SU-DHL-6 (cell line): ENCODE data around the gene PRSS57.

ENCODE experiments used
- H2AFZ ChIP-seq: fragments of 200-600 bp; sonication (generic); 2 replicates; pipeline ENCODE4 v1.6.1; 2014; ENCODE audit warnings: low read depth, mild to moderate bottlenecking, moderate library complexity, mixed read lengths, antibody characterized with exemption, low read length; ENCODE audit not compliant: severe bottlenecking
- H3F3A ChIP-seq: fragments of 200-600 bp; shearing (Covaris generic); 2 replicates; pipeline ENCODE4 v1.6.0; 2016; ENCODE audit warnings: antibody characterized with exemption, mild to moderate bottlenecking; ENCODE audit not compliant: insufficient read depth
- H3K27ac ChIP-seq: fragments of 200-600 bp; sonication (generic); 2 replicates; pipeline ENCODE4 v1.5.1; 2016; ENCODE audit warnings: low read depth, mild to moderate bottlenecking, low read length, moderate library complexity, mixed read lengths
- H3K27me3 ChIP-seq: fragments of 200-600 bp; sonication (generic), shearing (Covaris generic); 2 replicates; pipeline ENCODE4 v1.6.0; 2014; ENCODE audit warnings: mild to moderate bottlenecking, low read length
- H3K36me3 ChIP-seq: fragments of 200-600 bp; sonication (generic); 2 replicates; pipeline ENCODE4 v1.6.1; 2014; ENCODE audit warnings: mild to moderate bottlenecking, low read length, mixed read lengths
- H3K4me2 ChIP-seq: fragments of 300-600, 200-600 bp; shearing (Covaris generic), sonication (generic); 2 replicates; pipeline ENCODE4 v1.6.0; 2014; ENCODE audit warnings: low read length, low read depth, mild to moderate bottlenecking; ENCODE audit not compliant: poor library complexity, severe bottlenecking
- H3K4me3 ChIP-seq: fragments of 200-600 bp; sonication (generic); 2 replicates; pipeline ENCODE4 v1.5.1; 2014; ENCODE audit warnings: antibody characterized with exemption, low read length, mild to moderate bottlenecking, mixed read lengths; ENCODE audit not compliant: insufficient read depth, poor library complexity, severe bottlenecking
- H3K79me2 ChIP-seq: fragments of 200-600 bp; sonication (generic); 2 replicates; pipeline ENCODE4 v1.6.1; 2014; ENCODE audit warnings: mild to moderate bottlenecking, low read length, moderate library complexity; ENCODE audit not compliant: insufficient read depth
- H3K9ac ChIP-seq: fragments of 200-600 bp; sonication (generic); 2 replicates; pipeline ENCODE4 v1.7.0; 2014; ENCODE audit warnings: mild to moderate bottlenecking, low read length
- H3K9me2 ChIP-seq: fragments of 200-600 bp; sonication (generic); replicated peaks from 2 replicates; pipeline ENCODE4 v1.6.1; 2014; ENCODE audit warnings: low read length; ENCODE audit not compliant: insufficient read depth
- H3K9me3 ChIP-seq: fragments of 200-600 bp; sonication (generic); 2 replicates; pipeline ENCODE4 v1.6.1; 2014; ENCODE audit warnings: low read length, mixed read lengths; ENCODE audit not compliant: insufficient read depth
- H4K20me1 ChIP-seq: fragments of 200-600 bp; sonication (generic); 2 replicates; pipeline ENCODE4 v1.6.1; 2014; ENCODE audit warnings: low read depth, mild to moderate bottlenecking, antibody characterized with exemption, low read length, moderate library complexity, mixed read lengths
- EZH2phosphoT487 ChIP-seq: fragments of 200-600 bp; sonication (generic), shearing (Covaris generic); conservative IDR thresholded peaks from 2 replicates; pipeline ENCODE4 v1.6.1; 2018; ENCODE audit warnings: mild to moderate bottlenecking, antibody characterized with exemption, low read length, moderate library complexity, mixed read lengths
- TF ChIP-seq, protein P1 (sequence below): fragments of 200-600 bp; sonication (generic); IDR thresholded peaks from one replicate; pipeline ENCODE4 v1.5.1; 2017; ENCODE audit warnings: antibody characterized with exemption, mild to moderate bottlenecking, low read length, moderate library complexity; ENCODE audit not compliant: insufficient read depth, poor library complexity, severe bottlenecking

The PRSS57 gene

GRCh38 chr19:647566-648284 lies 47.5 kb downstream of the PRSS57 start:
- Histone ChIP-seq H3K9me3 (no peaks in the 10 kb centered on the region), H3F3A (no peaks in the 10 kb centered on the region), H3K27ac (no peak overlapping the region), H3K9ac (no peak overlapping the region), H2AFZ (no peak overlapping the region), H3K9me2 (no peaks in the 10 kb centered on the region), H3K4me2 (no peak overlapping the region), H3K4me3 (no peak overlapping the region), H3K27me3 (no peaks in the 10 kb centered on the region), H4K20me1 (no peaks in the 10 kb centered on the region), H3K36me3 (no peaks in the 10 kb centered on the region), H3K79me2 (peaks cover 7% of the 10 kb centered on the region; the same call in 1 of the 2 replicates)
- no peak for TF ChIP-seq EZH2phosphoT487
- TF ChIP-seq, protein P1, sequence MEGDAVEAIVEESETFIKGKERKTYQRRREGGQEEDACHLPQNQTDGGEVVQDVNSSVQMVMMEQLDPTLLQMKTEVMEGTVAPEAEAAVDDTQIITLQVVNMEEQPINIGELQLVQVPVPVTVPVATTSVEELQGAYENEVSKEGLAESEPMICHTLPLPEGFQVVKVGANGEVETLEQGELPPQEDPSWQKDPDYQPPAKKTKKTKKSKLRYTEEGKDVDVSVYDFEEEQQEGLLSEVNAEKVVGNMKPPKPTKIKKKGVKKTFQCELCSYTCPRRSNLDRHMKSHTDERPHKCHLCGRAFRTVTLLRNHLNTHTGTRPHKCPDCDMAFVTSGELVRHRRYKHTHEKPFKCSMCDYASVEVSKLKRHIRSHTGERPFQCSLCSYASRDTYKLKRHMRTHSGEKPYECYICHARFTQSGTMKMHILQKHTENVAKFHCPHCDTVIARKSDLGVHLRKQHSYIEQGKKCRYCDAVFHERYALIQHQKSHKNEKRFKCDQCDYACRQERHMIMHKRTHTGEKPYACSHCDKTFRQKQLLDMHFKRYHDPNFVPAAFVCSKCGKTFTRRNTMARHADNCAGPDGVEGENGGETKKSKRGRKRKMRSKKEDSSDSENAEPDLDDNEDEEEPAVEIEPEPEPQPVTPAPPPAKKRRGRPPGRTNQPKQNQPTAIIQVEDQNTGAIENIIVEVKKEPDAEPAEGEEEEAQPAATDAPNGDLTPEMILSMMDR, result no peak

- no peaks in the 10 kb centered on the region for H4K20me1 ChIP-seq
- no peaks in the 10 kb centered on the region for H3K79me2 ChIP-seq
- no peaks in the 10 kb centered on the region for H3K27me3 ChIP-seq
- H3K9me2 ChIP-seq, result no peaks in the 10 kb centered on the region
- H3K36me3 ChIP-seq, result no peaks in the 10 kb centered on the region
- TF ChIP-seq, protein P1, result no peak
- TF ChIP-seq EZH2phosphoT487, result no peak
- no peak overlapping the region for H2AFZ ChIP-seq
- no peak overlapping the region for H3K27ac ChIP-seq
- no peak overlapping the region for H3K4me2 ChIP-seq
- H3K9me3 ChIP-seq, result no peaks in the 10 kb centered on the region
- H3F3A ChIP-seq, result no peaks in the 10 kb centered on the region
- H3K9ac ChIP-seq, result no peak overlapping the region
- no peak overlapping the region for H3K4me3 ChIP-seq
Measured at GRCh38 chr19:646779-647565, 48.3 kb downstream of the PRSS57 start.

- no peaks in the 10 kb centered on the region for H3F3A ChIP-seq
- TF ChIP-seq EZH2phosphoT487, result no peak
- TF ChIP-seq, protein P1, result no peak
- H4K20me1 ChIP-seq, result no peaks in the 10 kb centered on the region
- no peaks in the 10 kb centered on the region for H3K36me3 ChIP-seq
- no peaks in the 10 kb centered on the region for H3K9me3 ChIP-seq
- no peaks in the 10 kb centered on the region for H3K79me2 ChIP-seq
- H2AFZ ChIP-seq, result no peak overlapping the region
- H3K9ac ChIP-seq, result no peak overlapping the region
- H3K4me2 ChIP-seq, result no peak overlapping the region
- no peak overlapping the region for H3K27ac ChIP-seq
- no peaks in the 10 kb centered on the region for H3K27me3 ChIP-seq
- H3K9me2 ChIP-seq, result no peaks in the 10 kb centered on the region
- no peak overlapping the region for H3K4me3 ChIP-seq
Measured at GRCh38 chr19:645912-646778, 49.1 kb downstream of the PRSS57 start.
